Right atrium auricular region (tissue), 2 donors: ENCODE measurements around the gene RAD51B. TPM values are rescaled to one million over a fixed set of nuclear protein-coding genes. Genes with fewer than 3 reads are reported as not detected.
"Not testable (repeated sequence)": the region's sequence is repeated elsewhere in the genome, so short reads cannot be mapped to it uniquely, and the experiment has no call there.

Experiments
- DNase-seq: peaks from one replicate; pipeline ENCODE4 v3.0.0-alpha.2; 2019; ENCODE audit warnings: low spot score
- H3K27ac ChIP-seq, 2 donors: fragments of 200-600 bp; sonication (generic); 1 replicate in 1 of 2; 2 replicates in 1 of 2; pipeline ENCODE4 v1.5.1; 2016 to 2019
- H3K27me3 ChIP-seq, 2 donors: fragments of 200-600 bp; sonication (generic); one replicate each; pipeline versions ENCODE4 v1.5.1 to v1.6.0; 2017 to 2019
- H3K36me3 ChIP-seq: fragments of 200-600 bp; sonication (generic); one replicate; pipeline ENCODE4 v1.5.1; 2016
- H3K4me1 ChIP-seq, 2 donors: fragments of 200-600 bp; sonication (generic); one replicate each; pipeline versions ENCODE4 v1.5.1 to v1.6.0; 2017 to 2019
- H3K4me3 ChIP-seq, 2 donors: fragments of 200-600 bp; sonication (generic); 1 replicate in 1 of 2; 2 replicates in 1 of 2; pipeline ENCODE4 v1.5.1; 2017 to 2019; ENCODE audit warnings: mild to moderate bottlenecking in 1 of 2, moderate library complexity in 1 of 2
- H3K9me3 ChIP-seq, 2 donors: fragments of 200-600 bp; sonication (generic); one replicate each; pipeline ENCODE4 v1.5.1; 2019
- CTCF ChIP-seq, 2 donors: fragments of 200-600 bp; sonication (generic); IDR thresholded peaks; one replicate each; pipeline ENCODE4 v1.5.1; 2019; ENCODE audit warnings: antibody characterized with exemption in 2 of 2
- total RNA-seq, 2 donors: library from RNA; depleted of rRNA; stranded (reverse); fragments of >200 nt; gene quantifications; one replicate each; pipeline ENCODE4 v1.1.0, GENCODE V29; 2016

RAD51B gene
- total RNA-seq, 2 donors from 2014 or later: 1.2 to 1.5 TPM

DNA sequence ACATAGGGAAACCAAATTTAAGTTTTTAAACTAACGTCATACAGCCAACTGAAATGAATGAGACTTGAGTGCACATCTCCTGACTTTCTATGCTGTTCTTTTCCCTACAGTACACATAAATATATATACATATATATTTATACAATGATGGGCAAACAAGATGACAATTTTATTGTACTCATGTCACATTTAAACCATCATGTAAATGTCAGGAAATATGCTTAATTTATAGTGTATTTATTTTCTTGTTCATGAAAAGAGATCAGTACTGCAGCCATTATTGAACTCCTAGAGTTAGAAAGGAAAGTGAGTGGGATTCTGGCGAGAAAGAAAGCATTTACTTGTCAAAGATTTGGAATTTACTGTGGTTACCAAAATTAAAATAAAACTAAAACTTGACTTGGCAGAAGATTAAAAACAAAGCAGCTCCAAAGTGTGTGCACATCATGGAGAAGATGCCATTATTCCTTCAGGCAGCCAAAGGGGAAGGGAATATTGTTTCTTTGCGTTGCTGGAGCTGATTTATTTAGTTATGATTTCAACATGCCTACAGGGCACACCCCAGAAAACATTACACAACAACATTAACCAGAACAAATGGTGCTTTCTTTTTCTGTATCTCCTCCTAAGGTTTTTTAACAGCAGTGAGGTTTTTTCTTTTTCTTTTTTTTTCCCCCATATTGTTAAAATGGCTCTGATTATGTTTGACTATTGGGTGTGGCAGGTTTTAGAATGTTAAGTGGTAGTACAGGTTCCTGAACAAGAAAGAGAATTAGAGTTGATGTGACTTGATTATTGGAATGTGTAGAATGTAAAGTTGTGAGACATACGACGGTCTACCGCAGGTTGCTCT is 144.6 kb downstream of the RAD51B start:
- H3K27me3 ChIP-seq: no peaks in the 10 kb centered on the region
- DNase-seq: no peak
- no peaks in the 10 kb centered on the region for H3K9me3 ChIP-seq
- no peaks in the 10 kb centered on the region for H3K36me3 ChIP-seq
- no peak for TF ChIP-seq CTCF (IDR thresholded peaks at IDR 0.05)
- H3K4me3 ChIP-seq: peak overlapping the region in 1 of 2 donors; percentile 14
- peak overlapping the region; percentile 17 to 39 for H3K27ac ChIP-seq
- no peaks in the 10 kb centered on the region for H3K4me1 ChIP-seq

GRCh38 chr14:67965696-67966095 is 146.1 kb downstream of the RAD51B start:
- Histone ChIP-seq H3K27me3 (no peaks in the 10 kb centered on the region), H3K4me3 (no peak overlapping the region), H3K27ac (no peak overlapping the region), H3K9me3 (no peaks in the 10 kb centered on the region), H3K36me3 (no peaks in the 10 kb centered on the region), H3K4me1 (no peaks in the 10 kb centered on the region)
- TF ChIP-seq CTCF (IDR thresholded peaks at IDR 0.05): no peak
- no peak for DNase-seq

DNA sequence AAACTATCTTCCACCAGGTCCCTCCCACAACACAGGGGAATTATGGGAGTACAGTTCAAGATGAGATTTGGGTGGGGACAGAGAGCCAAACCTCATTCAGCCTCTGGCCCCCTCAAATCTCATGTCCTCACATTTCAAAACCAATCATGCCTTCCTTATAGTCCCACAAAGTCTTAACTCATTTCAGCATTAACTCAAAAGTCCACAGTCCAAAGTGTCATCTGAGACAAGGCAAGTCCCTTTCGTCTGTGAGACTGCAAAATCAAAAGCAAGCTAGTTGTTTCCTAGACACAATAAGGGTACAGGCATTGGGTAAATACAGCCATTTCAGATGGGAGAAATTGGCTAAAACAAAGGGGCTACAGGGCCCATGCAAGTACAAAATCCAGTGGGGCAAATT is 147.6 kb downstream of the RAD51B start:
- no peaks in the 10 kb centered on the region for H3K4me1 ChIP-seq

GRCh38 chr14:67967970-67968369 is 148.4 kb downstream of the RAD51B start:
- not testable (repeated sequence) for H3K9me3 ChIP-seq, H3K27me3 ChIP-seq, H3K27ac ChIP-seq, H3K36me3 ChIP-seq, H3K4me3 ChIP-seq, H3K4me1 ChIP-seq, DNase-seq

More for the DNA sequence above, 147.6 kb downstream of the RAD51B start:
- H3K27ac ChIP-seq: no peak overlapping the region
- H3K27me3 ChIP-seq: no peaks in the 10 kb centered on the region
- no peak for DNase-seq
- no peaks in the 10 kb centered on the region for H3K9me3 ChIP-seq
- H3K36me3 ChIP-seq: no peaks in the 10 kb centered on the region
- H3K4me3 ChIP-seq: no peak overlapping the region
- no peak for TF ChIP-seq CTCF (IDR thresholded peaks at IDR 0.05)

DNA sequence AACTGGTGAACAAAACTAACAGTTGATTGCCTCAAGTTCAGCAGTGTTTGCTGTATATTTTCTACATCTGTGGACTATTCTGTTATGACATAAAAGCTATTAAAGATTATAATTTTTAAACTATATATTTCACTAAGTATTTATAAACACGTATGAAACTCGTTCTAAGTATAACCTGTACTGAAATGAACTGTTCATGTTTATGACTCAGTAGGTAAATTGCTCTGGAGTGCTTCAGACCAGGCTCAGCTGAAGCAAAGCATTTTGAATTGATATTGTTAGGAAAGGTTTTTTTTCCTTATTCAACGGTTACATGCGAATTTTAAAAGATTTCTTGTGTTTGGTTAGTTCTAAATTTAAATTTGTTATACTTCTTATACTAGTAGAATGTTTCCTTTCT is 151.3 kb downstream of the RAD51B start:
- Histone ChIP-seq H3K27me3 (no peaks in the 10 kb centered on the region), H3K4me3 (no peak overlapping the region), H3K4me1 (no peaks in the 10 kb centered on the region), H3K36me3 (no peaks in the 10 kb centered on the region), H3K9me3 (no peaks in the 10 kb centered on the region), H3K27ac (no peak overlapping the region)
- no peak for DNase-seq
- TF ChIP-seq CTCF (IDR thresholded peaks at IDR 0.05): no peak

DNA sequence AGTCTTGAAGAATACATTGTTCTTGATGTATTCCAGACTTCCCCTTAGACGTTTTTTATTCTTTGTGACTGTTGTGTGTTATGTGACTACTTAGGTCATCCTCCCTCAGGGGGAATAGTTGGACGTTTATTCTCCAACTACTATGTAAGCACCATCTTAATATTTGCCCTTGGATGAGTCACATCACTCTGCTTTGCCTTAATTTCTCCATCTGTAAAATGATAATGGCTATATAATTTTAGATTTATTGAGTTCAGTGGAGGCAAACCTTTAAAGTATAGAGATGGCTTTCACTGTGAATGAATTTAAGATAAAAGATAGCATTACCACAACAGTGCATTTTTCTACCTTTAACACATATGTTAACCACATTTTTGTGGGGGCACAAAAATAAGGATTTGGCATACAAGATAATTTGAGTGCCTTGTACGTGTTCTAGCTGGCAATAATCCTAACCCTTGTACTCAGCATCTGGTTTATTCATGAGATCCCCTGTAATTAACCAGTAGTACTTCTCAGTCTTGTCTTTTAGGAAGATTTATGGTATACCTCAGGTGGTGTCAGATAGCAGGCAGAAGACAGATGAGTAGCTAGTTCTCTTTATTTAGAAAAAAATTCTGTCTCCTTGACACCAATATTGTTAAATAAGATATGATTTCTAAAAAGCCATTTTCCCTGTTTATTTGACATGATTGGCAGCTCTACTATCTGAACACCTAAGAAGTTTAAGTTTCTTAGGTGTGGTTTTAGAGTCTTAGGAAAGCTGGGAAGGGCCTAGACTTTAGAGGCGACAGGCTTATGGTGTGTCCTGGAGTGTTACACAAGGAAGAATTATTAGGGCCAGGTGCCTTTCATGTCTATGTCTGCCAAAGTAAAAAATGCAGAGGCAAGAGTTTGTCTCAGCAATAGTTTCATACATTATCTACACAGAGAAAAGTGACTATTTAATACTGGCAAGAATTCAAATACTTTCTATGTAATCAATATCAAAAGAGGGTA is 152.3 kb downstream of the RAD51B start:
- no peak for TF ChIP-seq CTCF (IDR thresholded peaks at IDR 0.05)
- Histone ChIP-seq H3K27ac (no peak overlapping the region), H3K9me3 (no peaks in the 10 kb centered on the region), H3K27me3 (no peaks in the 10 kb centered on the region), H3K4me1 (no peaks in the 10 kb centered on the region), H3K4me3 (no peak overlapping the region), H3K36me3 (no peaks in the 10 kb centered on the region)
- DNase-seq: no peak
